Esophagus (tissue), 2 donors: ENCODE data around the gene ELAVL4. TPM values are rescaled to one million over a fixed set of nuclear protein-coding genes. Genes with fewer than 3 reads are reported as not detected.

Experiments used
- H3K27ac ChIP-seq, 2 donors: one replicate each; pipeline ENCODE4 v1.5.1; 2013; ENCODE audit warnings: low read depth in 2 of 2, mild to moderate bottlenecking in 2 of 2, inconsistent platforms in 1 of 2, low read length in 1 of 2, moderate library complexity in 1 of 2
- H3K27me3 ChIP-seq, 2 donors: one replicate each; pipeline ENCODE4 v1.6.1; 2013; ENCODE audit warnings: low read length in 2 of 2, control low read depth in 1 of 2, mild to moderate bottlenecking in 1 of 2; ENCODE audit not compliant: insufficient read depth in 2 of 2, control insufficient read depth in 1 of 2
- H3K36me3 ChIP-seq, 2 donors: one replicate each; pipeline ENCODE4 v1.6.1; 2013; ENCODE audit warnings: low read length in 1 of 2; ENCODE audit not compliant: control insufficient read depth in 2 of 2, insufficient read depth in 2 of 2
- H3K4me1 ChIP-seq, 2 donors: one replicate each; pipeline ENCODE4 v1.6.1; 2013; ENCODE audit warnings: low read length in 1 of 2; ENCODE audit not compliant: control insufficient read depth in 2 of 2, insufficient read depth in 2 of 2
- H3K4me3 ChIP-seq, 2 donors: one replicate each; pipeline ENCODE4 v1.5.1; 2013; ENCODE audit warnings: low read length in 2 of 2, mild to moderate bottlenecking in 2 of 2, low read depth in 1 of 2, moderate library complexity in 1 of 2
- H3K9me3 ChIP-seq, 2 donors: one replicate each; pipeline ENCODE4 v1.6.1; 2013; ENCODE audit warnings: mild to moderate bottlenecking in 2 of 2, low read depth in 1 of 2, low read length in 1 of 2, moderate library complexity in 1 of 2; ENCODE audit not compliant: control insufficient read depth in 2 of 2, insufficient read depth in 1 of 2
- WGBS, 2 donors: extraction: QIAGEN DNeasy Blood & Tissue Kit; methylation state at CpG; one replicate each; pipeline ENCODE4 v1.1.7; 2013; 5-methylcytosine and 5-hydroxymethylcytosine counted together
- polyA plus RNA-seq, 2 donors: library from polyadenylated mRNA; stranded (reverse); fragments of 200-250 nt; gene quantifications; one replicate each; pipeline ENCODE4 v1.2.3, GENCODE V29; 2013
- donor health status: healthy with polysubstance abuse.
- donor health status: Bipolar disorder and iron deficiency.

The ELAVL4 gene
- polyA plus RNA-seq, 2 donors, result 0.06 TPM; not detected in 1

DNA sequence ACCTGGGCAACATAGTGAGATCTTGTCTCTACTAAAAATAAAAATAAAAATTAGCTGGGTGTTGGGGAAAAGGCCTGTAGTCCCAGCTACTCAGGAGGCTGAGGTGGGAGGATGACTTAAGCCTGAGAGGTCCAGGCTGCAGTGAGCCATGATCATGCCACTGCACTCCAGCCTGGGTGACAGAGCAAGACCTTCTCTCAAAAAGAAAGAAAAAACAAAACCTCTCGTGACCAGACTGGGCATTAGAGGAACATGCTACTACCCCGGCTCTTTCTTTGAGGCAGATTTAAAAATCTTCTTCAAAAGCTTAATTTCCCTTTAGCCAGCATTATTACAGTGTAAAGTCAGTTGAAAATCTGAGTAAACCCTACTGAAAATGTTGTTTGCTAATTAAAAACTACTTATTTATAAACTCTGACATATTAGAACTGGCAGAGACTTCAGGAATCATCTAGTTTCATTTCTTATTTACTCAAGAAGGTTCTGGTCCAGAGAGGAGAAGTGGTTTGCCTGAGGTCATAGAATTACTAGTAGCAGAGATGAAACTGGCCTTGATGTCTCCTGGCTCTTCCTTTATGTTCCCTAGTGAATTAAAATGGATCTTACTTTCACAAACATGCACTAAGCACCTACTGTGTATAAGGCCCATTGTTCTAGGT, 11.6 kb upstream of the ELAVL4 start:
- Histone ChIP-seq H3K9me3 (peaks cover 0 to under 1% of the 10 kb centered on the region in 2 donors), H3K4me3 (no peak overlapping the region), H3K27ac (no peak overlapping the region), H3K27me3 (no peaks in the 10 kb centered on the region), H3K36me3 (no peaks in the 10 kb centered on the region), H3K4me1 (no peaks in the 10 kb centered on the region)
- WGBS, 2 donors, result 69 to 73% methylated on average over 2 of the region's 2 CpGs

DNA sequence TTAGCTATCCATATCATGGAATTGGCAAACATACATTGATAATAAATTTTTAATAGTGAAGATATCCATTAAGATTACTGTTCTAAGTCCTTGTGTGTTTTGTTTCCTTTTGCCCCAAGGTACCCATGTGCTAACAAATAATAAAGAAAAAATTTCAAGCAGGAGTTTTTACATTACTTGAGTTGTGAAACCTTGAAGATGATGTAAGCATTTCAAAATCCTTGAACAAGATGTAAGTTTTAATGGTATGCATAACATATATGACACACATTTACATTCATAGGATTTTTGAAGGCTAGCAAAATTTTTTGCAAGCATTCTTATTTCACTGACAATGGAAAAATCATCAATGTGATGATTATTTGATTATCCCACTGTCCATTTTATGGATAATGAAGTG, 10.9 kb upstream of the ELAVL4 start:
- Histone ChIP-seq H3K4me3 (no peak overlapping the region), H3K27ac (no peak overlapping the region), H3K9me3 (no peaks in the 10 kb centered on the region), H3K27me3 (no peaks in the 10 kb centered on the region), H3K4me1 (no peaks in the 10 kb centered on the region), H3K36me3 (no peaks in the 10 kb centered on the region)

DNA sequence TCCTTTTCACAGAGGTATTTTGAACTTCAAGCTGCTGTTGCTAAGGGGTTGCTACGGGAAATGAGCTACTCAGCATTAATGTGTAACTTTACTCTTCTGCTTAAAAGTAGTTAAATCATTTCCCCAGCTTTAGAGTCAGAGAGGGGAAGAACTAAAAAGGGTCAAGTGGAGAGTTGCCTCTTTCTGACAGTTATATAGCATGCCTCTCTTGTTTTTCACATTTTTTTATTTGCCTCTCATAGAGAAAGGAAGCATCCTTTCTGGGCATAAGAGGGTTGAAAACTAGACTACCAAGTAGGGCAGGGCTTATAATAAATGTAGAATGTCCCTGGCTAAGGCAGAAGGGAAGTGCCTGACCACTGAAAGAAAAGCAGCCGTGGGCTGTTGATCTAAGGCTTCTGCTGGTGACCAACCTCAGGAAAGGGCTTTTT, 10.1 kb upstream of the ELAVL4 start:
- no peaks in the 10 kb centered on the region for H3K9me3 ChIP-seq
- WGBS, 2 donors, result 39 to 43% methylated on average over 2 of the region's 2 CpGs
- H3K4me1 ChIP-seq, result no peaks in the 10 kb centered on the region
- no peak overlapping the region for H3K27ac ChIP-seq
- no peaks in the 10 kb centered on the region for H3K27me3 ChIP-seq
- H3K4me3 ChIP-seq, result no peak overlapping the region
- H3K36me3 ChIP-seq, result no peaks in the 10 kb centered on the region

DNA sequence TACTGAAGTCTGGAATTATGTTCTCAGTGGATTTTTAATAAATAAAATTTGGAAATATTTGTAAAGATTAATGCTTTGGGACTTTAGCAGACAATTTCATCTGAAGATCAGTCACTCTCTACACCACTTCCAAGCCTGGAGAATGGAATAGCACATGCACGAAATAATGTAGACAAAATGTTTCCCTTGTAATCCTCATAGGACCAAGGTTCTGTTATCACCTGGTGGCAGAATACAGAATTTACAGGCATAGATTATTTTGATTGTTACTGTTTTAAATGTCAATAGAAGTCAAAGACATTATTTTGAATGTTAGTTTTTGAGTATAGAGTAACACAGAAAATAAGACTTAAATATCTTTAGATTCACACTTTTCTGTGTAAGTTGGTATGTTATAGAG, 9.1 kb upstream of the ELAVL4 start:
- 73 to 74% methylated on average over 1 of the region's 1 CpG for WGBS, 2 donors

DNA sequence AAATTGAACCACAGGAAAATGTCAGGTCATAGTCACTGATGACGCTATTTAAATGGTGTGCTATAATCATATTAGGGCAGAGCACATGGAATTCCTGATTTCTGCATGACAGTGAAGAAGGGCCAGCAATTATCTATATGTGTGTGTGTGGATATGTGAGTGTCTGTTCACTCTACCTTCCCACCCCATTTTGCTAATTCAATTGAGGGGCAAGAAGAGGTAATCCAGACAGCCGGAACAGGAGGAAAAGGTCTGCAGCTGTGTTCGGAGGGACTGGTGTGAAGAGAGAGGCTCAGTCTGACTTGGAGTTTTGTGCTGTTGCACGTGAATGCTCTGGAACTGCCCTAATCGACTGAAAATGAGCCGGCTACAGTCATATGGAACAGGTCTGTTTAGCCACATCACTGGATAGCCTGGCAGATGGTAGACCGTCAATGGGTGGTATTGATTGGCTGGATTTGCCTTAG, 5.1 kb upstream of the ELAVL4 start:
- WGBS, 2 donors, result 72 to 74% methylated on average over 7 of the region's 7 CpGs
- Histone ChIP-seq H3K27ac (no peak overlapping the region), H3K4me3 (no peak overlapping the region), H3K4me1 (no peaks in the 10 kb centered on the region), H3K9me3 (no peaks in the 10 kb centered on the region), H3K27me3 (peaks cover 0 to 1% of the 10 kb centered on the region in 2 donors), H3K36me3 (no peaks in the 10 kb centered on the region)

More for the DNA sequence above, 9.1 kb upstream of the ELAVL4 start:
- no peaks in the 10 kb centered on the region for H3K4me1 ChIP-seq
- no peak overlapping the region for H3K4me3 ChIP-seq
- no peaks in the 10 kb centered on the region for H3K36me3 ChIP-seq
- no peaks in the 10 kb centered on the region for H3K27me3 ChIP-seq
- H3K9me3 ChIP-seq, result no peaks in the 10 kb centered on the region
- H3K27ac ChIP-seq, result no peak overlapping the region

DNA sequence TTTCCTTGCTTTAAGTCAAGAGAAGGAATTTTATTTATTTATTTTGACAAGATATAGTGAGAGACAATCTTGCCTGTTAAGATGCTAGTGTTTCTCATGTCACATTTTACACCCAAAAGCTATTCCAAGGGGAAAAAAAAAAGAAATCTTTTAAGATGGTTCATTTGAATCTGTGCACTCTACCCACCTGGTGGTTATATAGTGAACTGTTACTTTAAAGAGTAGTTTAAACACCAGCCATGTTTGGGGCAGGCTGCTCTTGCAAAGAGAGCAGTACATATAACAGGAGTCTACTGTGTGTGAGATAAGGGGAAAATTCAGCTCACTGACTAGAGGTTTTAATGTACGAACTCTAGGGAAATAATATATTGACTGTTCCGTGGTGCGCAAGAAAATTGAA, 3.3 kb upstream of the ELAVL4 start:
- Histone ChIP-seq H3K36me3 (no peaks in the 10 kb centered on the region), H3K27me3 (peaks cover 0 to 3% of the 10 kb centered on the region in 2 donors), H3K27ac (no peak overlapping the region), H3K4me3 (no peak overlapping the region), H3K9me3 (no peaks in the 10 kb centered on the region), H3K4me1 (no peaks in the 10 kb centered on the region)
- WGBS, 2 donors, result 74 to 76% methylated on average over 3 of the region's 3 CpGs

DNA sequence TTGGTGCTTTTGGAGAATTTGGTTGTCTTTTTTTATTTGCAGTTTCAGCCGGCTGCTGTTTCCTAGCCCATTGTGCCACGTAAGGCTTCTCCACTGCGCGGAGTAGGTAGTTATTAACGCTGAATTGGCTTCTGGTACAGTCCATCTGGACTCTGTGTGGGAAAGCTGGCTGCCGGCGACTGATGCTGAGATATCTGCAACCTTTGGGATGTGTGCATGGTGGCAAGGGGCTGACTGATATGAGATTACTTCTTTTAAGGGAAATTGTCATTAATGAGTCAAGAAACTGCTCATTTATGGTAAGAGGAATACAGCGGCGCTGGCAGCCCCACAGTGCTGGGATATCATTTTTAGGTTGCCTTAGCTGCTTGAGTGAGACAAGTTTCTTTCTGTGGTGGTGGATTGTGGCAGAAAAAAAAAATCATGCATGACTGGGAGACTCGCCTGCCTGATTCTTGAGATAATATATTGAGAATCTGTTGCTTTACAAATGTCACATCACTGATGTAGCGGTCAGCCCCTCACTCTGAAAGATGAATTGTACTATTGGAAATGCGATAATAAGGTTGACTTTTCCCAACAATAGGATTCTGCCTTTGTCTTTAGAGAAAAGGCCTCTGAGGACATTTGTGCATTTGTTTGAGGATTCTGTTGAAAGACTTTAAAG, 2.5 kb upstream of the ELAVL4 start:
- WGBS, 2 donors, result 81 to 83% methylated on average over 12 of the region's 12 CpGs
- no peaks in the 10 kb centered on the region for H3K4me1 ChIP-seq
- no peak overlapping the region for H3K27ac ChIP-seq
- peaks cover 0 to 3% of the 10 kb centered on the region in 2 donors for H3K27me3 ChIP-seq
- no peaks in the 10 kb centered on the region for H3K9me3 ChIP-seq
- no peak overlapping the region for H3K4me3 ChIP-seq
- no peaks in the 10 kb centered on the region for H3K36me3 ChIP-seq

DNA sequence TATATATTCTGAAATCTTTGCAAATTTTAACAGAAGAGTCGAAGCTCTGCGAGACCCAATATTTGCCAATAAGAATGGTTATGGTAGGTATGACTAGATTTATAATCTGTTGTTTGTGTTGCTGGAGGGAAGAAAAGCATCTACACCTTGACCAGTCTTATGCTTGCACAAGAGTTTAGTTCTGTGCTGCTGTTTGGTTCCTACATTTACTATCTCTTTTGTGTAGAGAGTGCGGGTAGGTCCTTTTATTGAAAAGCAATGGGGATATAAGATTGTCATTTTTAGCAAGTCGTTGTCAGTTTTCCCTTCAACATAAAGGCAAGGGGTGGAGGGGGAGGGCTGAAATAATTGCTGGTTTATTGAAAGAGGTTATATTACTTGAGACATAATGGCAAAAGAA, 396 bp downstream of the ELAVL4 start:
- H3K4me1 ChIP-seq, result no peaks in the 10 kb centered on the region
- WGBS, 2 donors, result 76 to 77% methylated on average over 4 of the region's 4 CpGs
- no peak overlapping the region for H3K4me3 ChIP-seq
- no peak overlapping the region for H3K27ac ChIP-seq
- H3K27me3 ChIP-seq, result peaks cover 0 to 5% of the 10 kb centered on the region in 2 donors
- no peaks in the 10 kb centered on the region for H3K36me3 ChIP-seq
- H3K9me3 ChIP-seq, result no peaks in the 10 kb centered on the region

DNA sequence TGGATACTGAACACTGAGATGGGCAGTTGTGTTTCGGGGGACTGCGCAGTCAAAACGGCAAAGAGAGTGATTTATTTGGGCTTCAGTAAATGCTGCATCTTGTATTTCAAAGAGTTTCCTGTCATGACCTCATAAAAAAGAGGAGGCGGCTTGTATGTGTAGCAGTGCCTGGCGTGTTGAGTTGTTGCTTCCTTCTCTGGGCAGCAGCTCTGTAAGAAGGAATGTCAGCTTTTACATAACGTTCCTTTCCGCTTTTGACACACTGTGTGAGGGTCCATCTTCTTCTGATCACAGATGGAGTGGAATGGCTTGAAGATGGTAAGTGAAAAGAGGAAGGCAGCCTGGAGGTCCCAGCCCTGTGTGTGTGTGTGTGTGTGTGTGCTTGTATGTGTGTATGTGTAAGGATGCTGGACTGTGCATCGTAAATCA, 941 bp downstream of the ELAVL4 start:
- WGBS, 2 donors, result 18 to 21% methylated on average over 8 of the region's 8 CpGs
- Histone ChIP-seq H3K4me3 (no peak overlapping the region), H3K27ac (no peak overlapping the region), H3K27me3 (peaks cover 0 to 5% of the 10 kb centered on the region in 2 donors), H3K4me1 (no peaks in the 10 kb centered on the region), H3K36me3 (no peaks in the 10 kb centered on the region), H3K9me3 (no peaks in the 10 kb centered on the region)

DNA sequence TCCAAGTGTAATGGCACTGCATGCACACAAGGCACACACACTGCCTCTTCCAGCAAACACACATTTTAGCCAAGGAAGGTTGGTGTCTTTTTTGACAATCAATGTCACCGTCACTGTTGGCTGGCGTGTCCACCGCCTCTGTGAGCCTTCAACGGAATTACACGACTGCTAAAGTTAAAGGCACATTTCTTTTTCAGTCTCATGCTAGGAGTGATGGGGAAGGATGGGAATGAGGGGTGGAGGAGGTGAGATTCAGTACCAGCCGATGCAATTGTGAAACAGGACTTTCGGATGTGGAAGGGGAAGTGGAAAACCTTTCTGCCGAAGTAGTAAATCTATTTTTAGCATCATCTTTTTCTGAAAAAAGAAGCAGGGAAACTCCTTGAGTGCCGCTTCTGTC, 1.4 kb downstream of the ELAVL4 start:
- Histone ChIP-seq H3K27me3 (peaks cover 0 to 5% of the 10 kb centered on the region in 2 donors), H3K27ac (no peak overlapping the region), H3K9me3 (no peaks in the 10 kb centered on the region), H3K36me3 (no peaks in the 10 kb centered on the region), H3K4me3 (no peak overlapping the region), H3K4me1 (no peaks in the 10 kb centered on the region)
- 12 to 22% methylated on average over 9 of the region's 9 CpGs for WGBS, 2 donors
